ENCODE data around the gene LMX1B. TPM values are rescaled to one million over a fixed set of nuclear protein-coding genes. Genes with fewer than 3 reads are reported as not detected.

The LMX1B gene
- total RNA-seq, 1 experiment from 2014 or later, result 11.3 TPM

DNA sequence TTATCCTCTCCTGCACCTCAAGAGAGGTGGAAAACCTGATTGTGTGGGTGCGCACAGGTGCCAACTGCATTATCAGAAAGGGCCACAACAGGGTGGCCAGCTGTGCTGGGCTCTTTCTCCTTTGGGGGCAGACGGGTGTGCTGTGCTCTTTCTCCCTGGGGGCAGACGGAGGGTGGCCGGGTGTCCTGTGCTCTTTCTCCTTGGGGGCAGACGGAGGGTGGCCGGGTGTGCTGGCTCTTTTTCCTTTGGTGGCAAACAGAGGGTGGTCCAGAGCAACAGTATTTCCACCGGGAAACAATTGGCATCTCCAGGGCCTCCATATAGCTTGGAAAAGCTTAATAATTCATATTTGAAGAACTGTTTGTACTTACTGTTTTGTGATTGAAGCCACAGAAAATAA, 6.8 kb downstream of the LMX1B start:
- H3K27ac ChIP-seq (ENCODE audit: low read depth, low read length), result no peak overlapping the region
- no peaks in the 10 kb centered on the region for H3K4me1 ChIP-seq (ENCODE audit: control insufficient read depth in 1 of 2, insufficient read depth in 2 of 2, low read length in 2 of 2)
- no peak overlapping the region for H2AFZ ChIP-seq (ENCODE audit: low read depth, low read length, poor library complexity, severe bottlenecking)
- H3K36me3 ChIP-seq (ENCODE audit: control insufficient read depth in 1 of 2, insufficient read depth in 2 of 2, low read length in 2 of 2), result no peaks in the 10 kb centered on the region; a peak in 1 of 4 replicates
- H3K4me3 ChIP-seq (replicated peaks in 1 of 2; ENCODE audit: low read depth in 1 of 2, low read length in 2 of 2), result no peak overlapping the region
- H3K4me2 ChIP-seq (ENCODE audit: low read length), result no peak overlapping the region
- no peaks in the 10 kb centered on the region; the same call in 1 of the 2 replicates for H3K79me2 ChIP-seq (ENCODE audit: insufficient read depth, low read length)
- no peak for ATAC-seq
- DNase-seq (ENCODE audit: low read depth, low spot score), result no peak
- TF ChIP-seq CTCF (IDR thresholded peaks at IDR 0.05 in 2 of 3, conservative IDR thresholded peaks at IDR 0.05 in 1 of 3; ENCODE audit: borderline replicate concordance in 1 of 3, insufficient read depth in 1 of 3, low read depth in 2 of 3, low read length in 2 of 3), result no peak
- no peak for TF ChIP-seq POLR2AphosphoS5 (IDR thresholded peaks at IDR 0.05; ENCODE audit: low read depth, low read length)
- TF ChIP-seq SP1 (IDR thresholded peaks at IDR 0.05; ENCODE audit: low read depth), result no peak
- TF ChIP-seq FOSL1 (IDR thresholded peaks at IDR 0.05; ENCODE audit: low read depth), result no peak
- TF ChIP-seq CBX3 (IDR thresholded peaks at IDR 0.05; ENCODE audit: low read depth), result no peak
- TF ChIP-seq JUND (IDR thresholded peaks at IDR 0.05), result no peak
- TF ChIP-seq YY1 (IDR thresholded peaks at IDR 0.05; ENCODE audit: extremely low read depth, insufficient replicate concordance, low read depth, low read length), result no peak
- TF ChIP-seq SRF (IDR thresholded peaks at IDR 0.05; ENCODE audit: low read depth), result no peak
- TF ChIP-seq EGR1 (IDR thresholded peaks at IDR 0.05; ENCODE audit: low read depth), result no peak
- TF ChIP-seq, protein P1, sequence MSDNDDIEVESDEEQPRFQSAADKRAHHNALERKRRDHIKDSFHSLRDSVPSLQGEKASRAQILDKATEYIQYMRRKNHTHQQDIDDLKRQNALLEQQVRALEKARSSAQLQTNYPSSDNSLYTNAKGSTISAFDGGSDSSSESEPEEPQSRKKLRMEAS (IDR thresholded peaks at IDR 0.05), result no peak
- TF ChIP-seq, protein P2, sequence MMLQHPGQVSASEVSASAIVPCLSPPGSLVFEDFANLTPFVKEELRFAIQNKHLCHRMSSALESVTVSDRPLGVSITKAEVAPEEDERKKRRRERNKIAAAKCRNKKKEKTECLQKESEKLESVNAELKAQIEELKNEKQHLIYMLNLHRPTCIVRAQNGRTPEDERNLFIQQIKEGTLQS (IDR thresholded peaks at IDR 0.05), result no peak
- TF ChIP-seq ZFX (IDR thresholded peaks at IDR 0.05), result no peak
- TF ChIP-seq EZH2 (IDR thresholded peaks at IDR 0.05), result no peak
- H3K9me2 ChIP-seq (ENCODE audit: insufficient read depth), result no peaks in the 10 kb centered on the region
- H3K27me3 ChIP-seq (ENCODE audit: insufficient read depth, low read length), result no peaks in the 10 kb centered on the region
- ChIA-PET RAD21 (ENCODE audit: low non-redundant PET in 1 of 2, low total read pairs in 2 of 2, uncharacterized antibody in 2 of 2, unreplicated experiment in 2 of 2) (no interaction called here), POLR2A (no interaction called here), CTCF (no interaction called here)
- no peaks in the 10 kb centered on the region for H4K20me1 ChIP-seq (ENCODE audit: insufficient read depth)
- BruUV-seq (replicated peaks), result no TSS peak
- no peaks in the 10 kb centered on the region for H3K9me3 ChIP-seq (ENCODE audit: control insufficient read depth in 1 of 2, insufficient read depth in 1 of 2, low read depth in 1 of 2, low read length in 2 of 2)
- no peak overlapping the region for H3K9ac ChIP-seq (ENCODE audit: low read length)
- intact Hi-C loops (cut with micrococcal nuclease), result no loop called here

Data from HCT116 (cell line).